Transverse colon (tissue), 3 donors: ENCODE measurements around the gene DPF3.

ENCODE experiments used
- CTCF ChIP-seq, 5 experiments: fragments of 200-600 bp in 3 of 5; fragments of 450-650 bp in 2 of 5; sonication (generic) in 3 of 5; IDR thresholded peaks; 1 replicate in 2 of 5; 2 replicates in 3 of 5; pipeline ENCODE4 v1.5.1; 2016 to 2017; ENCODE audit warnings: antibody characterized with exemption in 5 of 5, inconsistent platforms in 3 of 5, mild to moderate bottlenecking in 2 of 5, moderate library complexity in 1 of 5
- EP300 ChIP-seq: sonication (generic); formaldehyde crosslinking; IDR thresholded peaks from one replicate; pipeline ENCODE4 v1.6.1; 2017; ENCODE audit warnings: antibody characterized with exemption, low read depth
- POLR2A ChIP-seq: fragments of 450-650 bp; IDR thresholded peaks from one replicate; pipeline ENCODE4 v1.6.1; 2016; ENCODE audit warnings: antibody characterized with exemption, mild to moderate bottlenecking, moderate library complexity

- no peak for TF ChIP-seq EP300
- no peak for TF ChIP-seq CTCF (IDR thresholded peaks at IDR 0.05)
- TF ChIP-seq POLR2A: no peak
Measured at GRCh38 chr14:72802588-72802946, 91.3 kb downstream of the DPF3 start.
